Activated T-cell treated with anti-CD3 and anti-CD28 coated beads for 24 hours (primary cell): Measurements from ENCODE around the gene MUS81.
"Not testable (repeated sequence)": the region's sequence is repeated elsewhere in the genome, so short reads cannot be mapped to it uniquely, and the experiment has no call there.

Experiments used
- DNase-seq: peaks from one replicate; pipeline ENCODE4 v3.0.0-alpha.2; 2020; ENCODE audit warnings: low read depth

MUS81 gene

GRCh38 chr11:65860278-65861164 lies at the start of gene MUS81:
Gene MUS81 (plus strand): TSS chr11:65860433. CDS start chr11:65860754, 321 bp downstream.
- DNase-seq: peak; percentile 94

- no peak for DNase-seq
Measured at GRCh38 chr11:65811764-65812475, 48.3 kb upstream of the MUS81 start.

- DNase-seq: no peak
Measured at GRCh38 chr11:65814131-65814985, 45.9 kb upstream of the MUS81 start.

DNA sequence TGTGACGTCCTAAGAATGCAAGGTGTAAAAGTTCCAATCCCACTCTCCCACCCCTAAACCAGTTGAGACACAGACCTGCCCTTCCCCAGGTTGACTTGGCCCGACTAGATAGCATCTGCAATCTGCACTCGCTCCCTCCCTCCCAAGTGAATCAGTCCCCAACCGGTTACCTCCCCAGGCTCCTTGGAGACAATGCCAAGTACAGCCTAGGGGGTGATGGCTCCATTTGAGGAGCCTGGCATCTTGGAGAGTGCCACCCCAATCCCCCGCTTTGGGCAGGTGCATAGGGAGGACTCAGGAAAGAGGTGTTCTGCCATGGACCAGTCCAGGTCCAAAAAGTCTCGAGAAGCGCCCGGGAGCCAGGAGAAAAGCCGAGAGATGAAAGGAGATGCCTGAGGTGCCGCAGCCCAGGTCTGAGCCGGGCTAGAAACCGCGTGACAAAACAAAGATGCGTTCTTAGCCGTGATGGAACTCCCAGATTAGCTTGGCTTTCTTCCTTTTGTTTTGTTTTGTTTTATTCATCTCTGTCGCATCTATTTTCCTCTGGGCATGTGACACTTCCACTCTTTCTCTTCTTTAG lies 45.2 kb upstream of the MUS81 start:
- DNase-seq: no peak

DNA sequence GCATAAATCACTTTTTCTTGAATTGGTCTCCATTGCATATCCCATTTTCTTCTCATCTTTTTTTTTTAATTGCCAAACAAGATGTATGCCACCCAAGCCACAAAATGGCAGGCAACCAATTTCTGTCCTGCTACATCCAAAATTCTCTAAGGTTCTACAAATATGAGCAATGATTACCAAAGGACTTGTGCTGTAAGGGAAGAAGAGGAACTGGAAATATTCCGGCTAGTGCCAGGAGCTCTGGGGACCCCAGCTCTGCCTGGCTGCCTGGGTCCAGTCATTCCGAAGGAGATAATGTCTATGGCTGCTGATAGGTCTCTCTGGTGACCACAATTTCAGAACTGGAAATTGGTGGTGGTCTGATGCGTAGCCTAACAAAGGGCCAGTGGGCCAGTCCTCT lies 43.5 kb upstream of the MUS81 start:
- no peak for DNase-seq

- no peak for DNase-seq
Measured at GRCh38 chr11:65817312-65817834, 42.9 kb upstream of the MUS81 start.

DNA sequence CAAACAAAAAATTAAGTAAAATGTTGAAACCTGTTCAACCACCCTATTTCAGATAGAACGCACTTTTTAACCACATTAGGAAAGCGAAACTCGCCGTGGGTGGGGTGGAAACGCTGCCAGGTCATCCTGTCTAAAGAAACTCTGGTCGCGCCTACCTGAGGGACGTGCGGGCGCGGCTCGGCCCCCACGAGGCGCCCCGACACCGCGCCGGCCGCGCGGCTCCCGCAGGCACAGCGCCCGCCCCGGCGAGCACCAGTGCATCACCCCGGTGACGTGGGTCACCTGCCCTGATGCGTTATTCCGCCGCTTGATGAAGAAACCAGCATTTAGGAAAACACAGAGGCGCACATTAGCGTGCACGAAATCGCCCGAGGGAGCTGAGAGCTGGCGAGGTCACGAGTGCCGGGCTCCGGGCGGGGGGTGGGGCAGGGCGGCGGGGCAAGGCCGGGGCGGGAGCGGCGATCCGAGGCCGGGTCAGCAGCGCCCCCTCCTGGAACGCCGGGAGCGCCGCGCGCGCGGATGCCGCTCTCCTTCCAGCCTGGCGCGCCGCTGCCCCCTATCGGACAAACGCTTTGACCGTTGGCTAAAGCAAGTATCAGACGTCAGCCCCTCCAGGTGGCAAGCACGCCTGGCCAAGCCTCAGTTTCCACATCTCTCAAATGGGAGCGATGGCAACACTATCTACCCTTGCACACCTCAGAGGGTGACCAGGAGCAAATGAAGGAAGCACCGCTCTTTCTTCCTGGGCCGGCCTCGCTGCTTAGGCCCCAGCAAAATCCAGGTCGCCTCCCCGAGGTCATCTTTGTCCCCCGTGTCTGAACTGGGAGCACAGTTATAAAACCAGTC lies 42.2 kb upstream of the MUS81 start:
- DNase-seq: peak; percentile 87

GRCh38 chr11:65821107-65821506 lies 39.1 kb upstream of the MUS81 start:
- no peak for DNase-seq

GRCh38 chr11:65822776-65823528 lies 37.3 kb upstream of the MUS81 start:
- no peak for DNase-seq

DNA sequence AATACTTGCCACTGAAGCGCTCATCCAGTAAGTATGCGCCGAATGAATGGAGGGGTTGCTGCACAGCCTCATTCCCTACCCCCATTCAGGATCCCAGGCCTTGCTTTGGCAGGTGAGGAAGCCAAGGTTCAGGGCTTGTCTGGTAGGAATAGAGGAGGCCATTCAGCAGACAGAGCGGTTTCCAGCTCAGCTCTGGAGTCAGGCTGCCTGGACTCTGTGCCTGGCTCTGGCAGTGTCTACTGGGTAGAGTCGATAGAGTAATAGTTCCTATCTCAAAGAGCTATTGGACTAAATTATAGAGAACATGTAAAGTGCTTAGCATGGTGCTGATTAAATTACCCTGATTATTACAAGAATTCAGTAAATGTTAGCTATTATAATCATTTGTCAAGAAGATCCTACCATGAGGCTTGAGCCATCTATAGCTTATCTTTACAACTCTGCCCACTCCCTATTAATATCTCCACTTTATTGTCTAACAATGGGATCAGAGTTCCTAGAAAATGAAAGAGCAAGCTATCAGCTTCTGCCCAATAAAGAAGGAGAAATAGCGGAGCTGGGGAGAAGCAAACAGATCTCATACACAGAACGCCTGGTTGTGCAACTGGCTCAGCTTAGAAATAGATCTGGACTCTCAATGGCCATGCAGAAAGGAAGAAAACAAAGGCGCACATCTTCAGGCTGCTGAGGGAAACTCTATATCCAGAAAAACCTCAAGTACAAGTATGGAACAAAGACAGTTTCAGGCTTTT lies 33.1 kb upstream of the MUS81 start:
- no peak for DNase-seq

GRCh38 chr11:65829459-65829858 lies 30.8 kb upstream of the MUS81 start:
- no peak for DNase-seq

DNA sequence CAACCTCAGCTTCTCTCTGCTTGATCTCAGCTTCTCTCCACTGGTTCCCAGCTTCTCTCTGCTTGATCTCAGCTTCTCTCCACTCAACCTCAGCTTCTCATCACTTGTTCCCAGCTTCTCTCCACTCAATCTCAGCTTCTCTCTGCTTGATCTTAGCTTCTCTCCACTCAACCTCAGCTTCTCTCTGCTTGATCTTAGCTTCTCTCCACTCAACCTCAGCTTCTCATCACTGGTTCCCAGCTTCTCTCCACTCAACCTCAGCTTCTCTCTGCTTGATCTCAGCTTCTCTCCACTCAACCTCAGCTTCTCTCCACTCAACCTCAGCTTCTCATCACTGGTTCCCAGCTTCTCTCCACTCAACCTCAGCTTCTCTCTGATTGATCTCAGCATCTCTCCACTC lies 28.0 kb upstream of the MUS81 start:
- not testable (repeated sequence) for DNase-seq

DNA sequence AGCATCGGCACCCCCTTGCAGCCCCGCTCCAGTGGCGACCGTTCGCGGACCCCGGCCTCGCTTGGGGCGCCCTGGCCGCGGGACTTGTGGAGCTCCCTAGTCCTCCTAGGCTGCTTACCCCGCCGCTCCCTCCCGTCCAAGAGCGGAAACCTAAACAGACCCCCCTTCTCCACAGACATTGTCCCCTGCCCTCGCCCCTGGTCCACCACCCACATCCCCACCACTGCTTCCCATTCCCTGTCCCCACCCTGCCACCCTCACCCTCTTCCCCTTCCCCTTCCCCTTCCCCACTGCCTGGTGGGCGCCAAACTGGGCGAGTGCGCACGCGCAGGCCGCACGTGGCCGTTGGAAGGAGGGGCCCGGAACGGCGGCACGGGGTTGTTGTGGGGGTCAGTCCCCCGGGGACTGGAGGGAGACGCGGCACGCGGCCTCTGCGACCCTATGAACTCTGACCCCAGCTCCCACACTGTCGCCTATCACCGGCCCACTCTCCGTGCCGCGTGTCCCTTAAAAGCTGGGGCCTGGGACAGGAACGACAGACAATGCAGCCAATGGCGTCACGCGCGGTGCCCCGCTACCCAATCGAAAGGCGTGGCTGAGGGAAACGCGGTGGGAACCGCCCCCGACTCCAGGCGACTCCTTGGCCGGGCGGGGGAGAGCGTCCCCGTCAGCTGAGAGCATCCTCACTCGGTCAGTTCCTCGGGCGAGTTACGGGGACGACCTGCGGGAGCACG lies 26.8 kb upstream of the MUS81 start, which contains the start of gene SNX32:
TSS of gene SNX32 (plus strand) at position 667 of the 734 bp plus-strand sequence. CDS start 103 bp downstream, outside the sequence.
- DNase-seq: peak; percentile 92

DNA sequence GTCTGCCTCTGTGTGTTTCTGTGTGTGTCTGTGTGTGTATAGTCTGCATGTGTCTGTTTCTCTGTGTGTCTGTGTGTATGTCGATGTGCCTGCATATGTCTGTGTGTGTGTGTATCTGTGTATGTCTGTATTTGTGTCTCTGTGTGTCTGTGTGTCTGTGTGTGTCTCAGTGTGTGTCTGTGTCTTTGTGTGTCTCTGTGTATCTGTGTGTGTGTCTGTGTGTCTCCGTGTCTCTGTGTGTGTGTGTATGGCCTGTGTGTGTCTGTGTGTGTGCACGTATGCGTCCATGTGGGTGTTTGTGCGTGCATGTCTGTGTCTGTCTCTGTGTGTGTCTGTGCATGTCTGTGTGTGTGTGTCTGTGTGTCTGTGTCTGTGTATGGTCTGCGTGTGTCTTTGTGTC lies 26.0 kb upstream of the MUS81 start:
- DNase-seq: no peak

DNA sequence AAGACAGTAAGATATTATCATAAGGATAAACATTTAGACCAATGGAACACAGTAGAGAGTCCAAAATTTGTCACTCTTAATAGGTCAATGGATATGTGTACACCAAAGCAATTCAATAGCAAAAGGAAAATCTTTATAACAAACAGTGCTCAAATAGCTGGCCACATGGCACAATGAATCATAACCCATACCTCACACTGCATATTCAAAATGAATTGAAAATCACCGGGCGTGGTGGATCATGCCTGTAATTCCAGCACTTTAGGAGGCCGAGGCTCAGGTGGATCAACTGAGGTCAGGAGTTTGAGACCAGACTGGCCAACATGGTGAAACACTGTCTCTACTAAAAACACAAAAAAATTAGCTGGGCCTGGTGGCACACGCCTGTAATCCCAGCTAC lies 18.1 kb upstream of the MUS81 start:
- DNase-seq: no peak

DNA sequence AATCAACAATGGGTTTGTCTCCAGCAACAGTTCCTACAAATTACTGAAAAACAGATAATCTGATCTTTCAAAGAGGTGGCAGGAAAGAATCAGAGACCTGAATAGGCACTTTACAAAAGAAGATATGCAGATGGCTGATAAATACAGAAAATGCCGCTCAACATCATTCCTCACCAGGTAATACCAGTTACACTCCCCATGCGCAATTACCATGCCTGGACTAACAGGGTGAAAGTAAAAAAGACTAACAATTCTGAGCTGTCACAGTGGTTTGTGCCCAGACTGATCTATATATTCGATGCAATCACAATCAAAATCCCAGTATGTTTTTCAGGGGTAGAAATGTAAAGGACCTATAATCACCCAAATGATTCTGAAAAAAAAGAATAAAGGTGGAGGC lies 16.4 kb upstream of the MUS81 start:
- no peak for DNase-seq

GRCh38 chr11:65844231-65844872 lies 15.9 kb upstream of the MUS81 start:
- no peak for DNase-seq

DNA sequence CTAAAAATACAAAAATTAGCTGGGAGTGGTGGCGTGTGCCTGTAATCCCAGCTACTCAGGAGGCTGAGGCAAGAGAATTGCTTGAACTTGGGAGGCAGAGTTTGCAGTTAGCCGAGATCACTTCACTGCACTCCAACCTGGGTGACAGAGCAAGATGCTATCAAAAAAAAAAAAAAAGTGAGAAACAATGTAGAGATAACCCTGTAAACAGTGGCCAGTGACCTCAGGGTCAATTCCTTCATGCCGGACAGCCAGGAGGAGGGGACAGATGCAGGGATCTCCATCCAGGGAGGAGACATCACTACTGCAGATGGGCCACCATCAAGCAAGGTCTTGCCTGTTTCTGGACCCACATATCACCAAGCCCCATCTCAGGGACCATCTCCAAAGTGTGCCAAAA lies 12.5 kb upstream of the MUS81 start:
- no peak for DNase-seq
